GM12878 (cell line): ENCODE results near the gene KCNH5. TPM values are rescaled to one million over a fixed set of nuclear protein-coding genes. Genes with fewer than 3 reads are reported as not detected.

Source experiments
- ATAC-seq: fragments of 200-7000 bp; cut with Tn5 transposase; 3 replicates; pipeline ENCODE4 v1.9.1; 2020; ENCODE audit warnings: mild to moderate bottlenecking, moderate library complexity
- BruUV-seq: library from RNA; stranded (reverse); fragments of 400-500 nt; replicated peaks from 2 replicates; lab custom pipeline; 2021; lab: Mats Ljungman, UMichigan
- CTCF ChIA-PET: fragments of 300-600 bp; sonication (Branson Sonifier 250); formaldehyde crosslinking; extraction: SDS; loops from one replicate; lab custom pipeline; 2021; ENCODE audit warnings: inconsistent platforms; lab: Yijun Ruan, JAX
- POLR2A ChIA-PET: fragments of 350-600 bp; formaldehyde crosslinking; extraction: SDS; loops from one replicate; lab custom pipeline; 2021; ENCODE audit warnings: inconsistent platforms; lab: Charles Lee
- RAD21 ChIA-PET: fragments of 300-600 bp; sonication (Branson Sonifier 250); formaldehyde crosslinking; loops from one replicate; lab custom pipeline; 2023; ENCODE audit warnings: antibody characterized with exemption; ENCODE audit not compliant: unreplicated experiment; lab: Charles Lee
- SMC1A ChIA-PET: fragments of 300-600 bp; sonication (Branson Sonifier 250); formaldehyde crosslinking; loops from one replicate; lab custom pipeline; 2023; ENCODE audit not compliant: unreplicated experiment, uncharacterized antibody; lab: Charles Lee
- DNase-seq: peaks from one replicate; pipeline ENCODE4 v3.0.0-alpha.2; 2011; ENCODE audit warnings: low read depth, low spot score
- FAIRE-seq: peaks from 3 replicates; lab custom pipeline; 2011; peaks lifted over from hg19 to GRCh38; lab: Jason Lieb, UNC
- H2AFZ ChIP-seq: 2 replicates; pipeline ENCODE4 v1.6.0; 2011; ENCODE audit warnings: low read depth, low read length, control low read depth; ENCODE audit not compliant: control insufficient read depth
- H3K27ac ChIP-seq: 2 replicates; pipeline ENCODE4 v1.5.1; 2011; ENCODE audit warnings: control low read depth; ENCODE audit not compliant: control insufficient read depth, insufficient read depth
- H3K27me3 ChIP-seq, 2 experiments: replicated peaks in 1 of 2; 2 replicates each; pipeline versions ENCODE4 v1.6.0 to v1.6.1; 2011; ENCODE audit warnings: low read length in 1 of 2; ENCODE audit not compliant: control insufficient read depth in 2 of 2, insufficient read depth in 2 of 2
- H3K36me3 ChIP-seq, 2 experiments: 2 replicates each; pipeline ENCODE4 v1.5.1; 2011; ENCODE audit warnings: low read length in 1 of 2; ENCODE audit not compliant: control insufficient read depth in 2 of 2, insufficient read depth in 2 of 2
- H3K4me1 ChIP-seq: 2 replicates; pipeline ENCODE4 v1.6.1; 2011; ENCODE audit warnings: mild to moderate bottlenecking, low read length, moderate library complexity, mixed read lengths; ENCODE audit not compliant: control insufficient read depth, insufficient read depth
- H3K4me2 ChIP-seq: 2 replicates; pipeline ENCODE4 v1.6.0; 2011; ENCODE audit warnings: control low read depth; ENCODE audit not compliant: control insufficient read depth, insufficient read depth
- H3K4me3 ChIP-seq: fragments of 200-600 bp; sonication (generic); 2 replicates; pipeline ENCODE4 v1.5.1; 2016
- H3K79me2 ChIP-seq: 2 replicates; pipeline ENCODE4 v1.6.0; 2011; ENCODE audit warnings: low read length; ENCODE audit not compliant: control insufficient read depth, insufficient read depth
- H3K9ac ChIP-seq: 2 replicates; pipeline ENCODE4 v1.8.0; 2011; ENCODE audit warnings: low read length, control low read depth, mixed read lengths; ENCODE audit not compliant: control insufficient read depth, insufficient read depth
- H3K9me3 ChIP-seq: replicated peaks from 3 replicates; pipeline ENCODE4 v1.5.1; 2011; ENCODE audit warnings: mild to moderate bottlenecking, low read length; ENCODE audit not compliant: control insufficient read depth, insufficient read depth
- H4K20me1 ChIP-seq: 2 replicates; pipeline ENCODE4 v1.6.0; 2011; ENCODE audit not compliant: control insufficient read depth, insufficient read depth
- BHLHE40 ChIP-seq, 2 experiments: fragments of 450-650 bp in 1 of 2; IDR thresholded peaks; 2 replicates each; pipeline ENCODE4 v1.6.1; 2011 to 2017; ENCODE audit warnings: low read depth in 2 of 2, borderline replicate concordance in 1 of 2, improper control_type of control experiment in 1 of 2, low read length in 1 of 2, mild to moderate bottlenecking in 1 of 2
- FOS ChIP-seq: IDR thresholded peaks from 3 replicates; pipeline ENCODE4 v1.6.1; 2011; ENCODE audit warnings: borderline replicate concordance; ENCODE audit not compliant: insufficient read length; ENCODE audit errors: extremely low read depth
- FOXK2 ChIP-seq: fragments of 450-650 bp; IDR thresholded peaks from 2 replicates; pipeline ENCODE4 v1.6.1; 2017; ENCODE audit warnings: mild to moderate bottlenecking, moderate library complexity
- IKZF2 ChIP-seq, 2 experiments: fragments of 450-650 bp; IDR thresholded peaks; 2 replicates each; pipeline ENCODE4 v1.6.1; 2017; ENCODE audit warnings: mild to moderate bottlenecking in 2 of 2, moderate library complexity in 2 of 2
- KLF5 ChIP-seq: fragments of 450-650 bp; IDR thresholded peaks from 2 replicates; pipeline ENCODE4 v1.6.1; 2014; ENCODE audit warnings: mild to moderate bottlenecking; ENCODE audit not compliant: partially characterized antibody
- POLR2AphosphoS5 ChIP-seq: IDR thresholded peaks from 2 replicates; pipeline ENCODE4 v1.6.1; 2011; ENCODE audit warnings: mild to moderate bottlenecking, low read length, inconsistent platforms
- SMAD5 ChIP-seq: IDR thresholded peaks from 2 replicates; pipeline ENCODE4 v1.6.1; 2016; ENCODE audit warnings: antibody characterized with exemption, low read depth
- SMARCA5 ChIP-seq: fragments of 450-650 bp; IDR thresholded peaks from 2 replicates; pipeline ENCODE4 v1.6.1; 2017; ENCODE audit warnings: mild to moderate bottlenecking
- ZBTB11 ChIP-seq: fragments of 450-650 bp; formaldehyde crosslinking; IDR thresholded peaks from 2 replicates; pipeline ENCODE4 v1.5.0; 2022; ENCODE audit warnings: mild to moderate bottlenecking, missing genetic modification characterization
- WGBS: methylation state at CpG from one replicate; pipeline ENCODE4 v1.1.6; 2016; ENCODE audit warnings: low lambda C conversion rate; ENCODE audit not compliant: insufficient replicate concordance, insufficient coverage; ENCODE audit errors: missing lambda C conversion rate; 5-methylcytosine and 5-hydroxymethylcytosine counted together
- in situ Hi-C: fragments of 300-500 bp; cut with MboI; formaldehyde crosslinking; loops from 9 replicates; pipeline ENCODE4 v1.14.3; 2018; ENCODE audit warnings: mixed read lengths
- intact Hi-C: fragments of 100-400 bp; cut with micrococcal nuclease; formaldehyde crosslinking; loops from one replicate; pipeline ENCODE4 v1.14.2; 2022; ENCODE audit not compliant: unreplicated experiment
- polyA plus RNA-seq, 11 experiments: library from polyadenylated mRNA; depleted of rRNA in 4 of 11; unstranded in 6 of 11; stranded (reverse) in 5 of 11; fragments of >200 nt; fragmentation: Nextera tagmentation in 4 of 11; fragmentation: Illumina TruSeq in 1 of 11; extraction: Ambion mirVana in 4 of 11; extraction: Trizol in 1 of 11; gene quantifications; 1 replicate in 1 of 11; 2 replicates in 10 of 11; pipeline versions ENCODE4 v1.2.1 to v1.2.3, GENCODE V29; 2011 to 2016; ENCODE audit warnings: inconsistent platforms in 2 of 11, missing spikeins in 2 of 11, low read depth in 1 of 11
- total RNA-seq, 4 experiments: library from RNA; depleted of rRNA in 3 of 4; stranded (reverse); fragments of >200 nt in 3 of 4; fragmentation: Illumina TruSeq in 1 of 4; extraction: Trizol in 1 of 4; gene quantifications; 2 replicates each; pipeline versions ENCODE4 v1.2.1 to v1.2.3, GENCODE V29; 2013 to 2021

Gene KCNH5
- total and polyA plus RNA-seq, 10 of the 15 experiments (the other 5 are each of a cell fraction or from before 2014, with no cell fraction given): under 0.01 to 0.04 (median 0.04) TPM; not detected in 7

GRCh38 chr14:63050694-63051093 lies 5.4 kb upstream of the KCNH5 start:
- ATAC-seq (no peak), DNase-seq (no peak), FAIRE-seq (no peak)
- intact Hi-C loops: no loop called here
- ChIA-PET RAD21 (no interaction called here), SMC1A (no interaction called here), POLR2A (no interaction called here), CTCF (no interaction called here)
- no peaks in the 10 kb centered on the region for H3K36me3 ChIP-seq
- H3K4me3 ChIP-seq: no peak overlapping the region
- H4K20me1 ChIP-seq: no peaks in the 10 kb centered on the region
- no peak overlapping the region for H2AFZ ChIP-seq
- no peaks in the 10 kb centered on the region for H3K79me2 ChIP-seq
- no TSS peak for BruUV-seq
- H3K9me3 ChIP-seq: no peaks in the 10 kb centered on the region
- H3K27ac ChIP-seq: no peak overlapping the region
- TF ChIP-seq KLF5 (no peak), IKZF2 (IDR thresholded peaks at IDR 0.05) (no peak), SMARCA5 (no peak), POLR2AphosphoS5 (no peak), BHLHE40 (IDR thresholded peaks at IDR 0.05; ENCODE audit: borderline replicate concordance in 1 of 2, low read depth in 2 of 2, low read length in 1 of 2) (no peak), SMAD5 (no peak), FOS (no peak), ZBTB11 (CRISPR knock-in tag) (no peak), FOXK2 (no peak)
- H3K27me3 ChIP-seq: peaks cover 0 to 2% of the 10 kb centered on the region in 2 experiments; a peak in 3 of 4 replicates
- H3K9ac ChIP-seq: no peak overlapping the region
- 98% methylated on average over 2 of the region's 2 CpGs for WGBS
- no peak overlapping the region for H3K4me2 ChIP-seq
- H3K4me1 ChIP-seq: no peaks in the 10 kb centered on the region
- in situ Hi-C loops: no loop called here
